ENCODE data around the gene SPOCK1. TPM values are rescaled to one million over a fixed set of nuclear protein-coding genes. Genes with fewer than 3 reads are reported as not detected.
"Not testable (repeated sequence)": the region's sequence is repeated elsewhere in the genome, so short reads cannot be mapped to it uniquely, and the experiment has no call there.

SPOCK1 gene
- total and polyA plus RNA-seq, 12 donors: 13.7 to 70.3 (median 28.6) TPM

GRCh38 chr5:137501226-137501625, 2.1 kb upstream of the SPOCK1 start:
- Histone ChIP-seq H3K4me1 (peaks cover 0 to 6% (median 5%) of the 10 kb centered on the region in 9 donors), H3K36me3 (no peaks in the 10 kb centered on the region), H3K4me3 (no peak overlapping the region), H3K27me3 (peaks cover 0 to 39% (median 15%) of the 10 kb centered on the region in 7 donors), H3K9me3 (no peaks in the 10 kb centered on the region), H3K27ac (no peak overlapping the region)
- intact Hi-C loops (cut with DNase I): loop anchor here in 3 of 10 donors (5.0 to 10.0 kb wide), 3 partner anchors 156 to 696 kb away; no protein-coding TSS in a partner anchor
- no peak for DNase-seq
- WGBS, 2 donors: 79 to 82% methylated on average over 4 of the region's 4 CpGs
- TF ChIP-seq CTCF (IDR thresholded peaks at IDR 0.05): no peak
- ATAC-seq: no peak

- Histone ChIP-seq H3K4me3 (no peak overlapping the region), H3K27me3 (peaks cover 0 to 39% (median 15%) of the 10 kb centered on the region in 7 donors), H3K36me3 (no peaks in the 10 kb centered on the region), H3K4me1 (peaks cover 0 to 6% (median 5%) of the 10 kb centered on the region in 9 donors), H3K9me3 (no peaks in the 10 kb centered on the region), H3K27ac (no peak overlapping the region)
- TF ChIP-seq CTCF (IDR thresholded peaks at IDR 0.05): no peak
- 78 to 85% methylated on average over 11 of the region's 11 CpGs for WGBS, 2 donors
- no peak for DNase-seq
- intact Hi-C loops (cut with DNase I): loop anchor here in 3 of 10 donors (5.0 to 10.0 kb wide), 3 partner anchors 156 to 696 kb away; no protein-coding TSS in a partner anchor
- ATAC-seq: no peak
Measured at GRCh38 chr5:137500615-137501225, 1.6 kb upstream of the SPOCK1 start.

GRCh38 chr5:137499506-137499847, 351 bp upstream of the SPOCK1 start:
- H3K4me3 ChIP-seq, DNase-seq, H3K4me1 ChIP-seq, H3K9me3 ChIP-seq, H3K27ac ChIP-seq, ATAC-seq, H3K36me3 ChIP-seq: not testable (repeated sequence)
- intact Hi-C loops (cut with DNase I): loop anchor here (1.0 to 10.0 kb wide), 6 partner anchors 155 to 697 kb away; no protein-coding TSS in a partner anchor
- no CpG with 5 or more reads among the region's 5 CpGs for WGBS, 2 donors
- peaks cover 0 to 39% (median 15%) of the 10 kb centered on the region in 7 donors for H3K27me3 ChIP-seq

GRCh38 chr5:137498301-137498735, 808 bp downstream of the SPOCK1 start:
- DNase-seq (peak in 1 of 2 donors; percentile 30), ATAC-seq (peak in 6 of 8 donors; percentile 12 to 56 (median 24))
- 2 to 4% methylated on average over 57 of the region's 57 CpGs for WGBS, 2 donors
- H3K4me1 ChIP-seq: peaks cover 0 to 6% (median 5%) of the 10 kb centered on the region in 9 donors
- H3K9me3 ChIP-seq: no peaks in the 10 kb centered on the region
- H3K27ac ChIP-seq: no peak overlapping the region
- peak overlapping the region; percentile 21 to 79 (median 56) for H3K4me3 ChIP-seq
- TF ChIP-seq CTCF (IDR thresholded peaks at IDR 0.05): no peak
- intact Hi-C loops (cut with DNase I): loop anchor here (2.0 to 10.0 kb wide), 5 partner anchors 154 to 696 kb away; no protein-coding TSS in a partner anchor
- peaks cover 0 to 36% (median 15%) of the 10 kb centered on the region in 7 donors for H3K27me3 ChIP-seq
- H3K36me3 ChIP-seq: no peaks in the 10 kb centered on the region
